Stimulated activated CD4-positive, alpha-beta T cell treated with anti-CD3 and anti-CD28 coated beads, Interleukin-12 subunit alpha, Interleukin-12 subunit beta, amount 100 ng/mL, for 48 hours (primary cell): Measurements from ENCODE around the gene PMEPA1.
A peak's percentile ranks its signal among the peaks of the same experiment; 100 is the strongest.

Experiments used
- DNase-seq, 3 donors: peaks; one replicate each; pipeline ENCODE4 v3.0.0-alpha.2; 2020; ENCODE audit warnings: low read depth in 2 of 3, low spot score in 1 of 3

PMEPA1 gene

GRCh38 chr20:57737349-57737748 is 27.5 kb upstream of the PMEPA1 start:
- no peak for DNase-seq

GRCh38 chr20:57736738-57737347 is 27.0 kb upstream of the PMEPA1 start:
- no peak for DNase-seq

GRCh38 chr20:57735831-57736737 is 26.3 kb upstream of the PMEPA1 start:
- no peak for DNase-seq

- no peak for DNase-seq
Observed at GRCh38 chr20:57734754-57735153, 24.9 kb upstream of the PMEPA1 start.

GRCh38 chr20:57732226-57732625 is 22.4 kb upstream of the PMEPA1 start:
- no peak for DNase-seq

- no peak for DNase-seq
Observed at GRCh38 chr20:57728762-57729161, 18.9 kb upstream of the PMEPA1 start.

- DNase-seq, result no peak
Observed at GRCh38 chr20:57727863-57728262, 18.0 kb upstream of the PMEPA1 start.

GRCh38 chr20:57725636-57726035 is 15.8 kb upstream of the PMEPA1 start:
- DNase-seq, result no peak

DNA sequence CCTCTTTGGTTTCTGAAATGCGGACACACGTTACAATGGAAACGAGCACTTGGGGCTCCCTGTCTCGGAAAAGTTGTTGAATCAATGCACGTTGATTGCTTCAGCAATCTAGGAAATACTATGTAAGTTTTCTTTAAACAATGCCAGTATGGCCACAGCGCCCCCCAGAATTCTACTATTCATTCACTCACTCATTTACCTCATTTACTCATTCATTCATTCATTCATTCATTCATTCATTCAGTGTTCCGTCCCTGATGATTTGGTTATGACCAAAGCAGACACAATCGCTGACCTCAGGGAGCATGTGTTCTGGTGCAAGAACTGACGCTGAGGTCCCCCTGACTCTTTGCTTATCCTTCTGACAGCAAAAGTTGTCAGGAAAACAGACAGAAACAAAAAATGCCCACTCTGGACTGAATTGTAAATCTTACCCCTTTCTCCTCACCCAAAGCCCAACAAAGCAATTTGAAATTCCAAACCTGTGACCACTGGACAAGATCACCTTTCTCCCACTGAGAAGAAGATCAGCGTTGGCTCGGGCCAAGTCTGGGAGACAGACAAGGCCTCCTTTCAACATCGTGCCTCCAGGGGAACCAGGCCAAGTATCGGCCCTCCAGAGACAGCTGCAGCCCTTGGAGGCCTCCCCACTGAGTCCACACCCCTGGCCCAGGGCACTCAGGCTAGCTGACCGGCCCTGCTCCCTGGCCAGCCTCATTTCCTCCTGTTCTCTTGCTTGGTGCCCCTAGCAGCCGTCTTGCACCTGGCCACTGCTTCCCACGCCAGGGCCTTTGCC is 15.0 kb upstream of the PMEPA1 start:
- no peak for DNase-seq

GRCh38 chr20:57723816-57724215 is 14.0 kb upstream of the PMEPA1 start:
- no peak for DNase-seq

DNA sequence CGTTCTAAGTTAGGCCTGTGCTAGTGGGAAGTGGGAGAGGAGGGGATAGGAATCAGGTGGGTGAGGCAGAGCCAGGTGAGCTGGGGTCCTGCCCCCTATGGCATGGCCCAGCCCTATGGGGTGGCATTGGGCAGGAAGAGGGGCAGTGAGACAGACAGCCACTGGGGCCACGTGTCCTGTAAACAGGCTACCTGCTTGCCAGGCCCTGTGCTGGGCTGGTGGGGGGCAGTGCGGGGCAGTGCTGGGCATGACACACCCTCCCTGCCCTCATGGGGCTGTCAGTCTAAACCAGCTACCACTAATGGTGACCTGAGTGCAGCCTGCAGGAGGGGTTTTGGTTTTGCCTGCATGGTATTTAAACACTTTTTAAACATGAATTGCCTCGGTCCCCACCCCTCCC is 10.1 kb upstream of the PMEPA1 start:
- DNase-seq, result no peak

DNA sequence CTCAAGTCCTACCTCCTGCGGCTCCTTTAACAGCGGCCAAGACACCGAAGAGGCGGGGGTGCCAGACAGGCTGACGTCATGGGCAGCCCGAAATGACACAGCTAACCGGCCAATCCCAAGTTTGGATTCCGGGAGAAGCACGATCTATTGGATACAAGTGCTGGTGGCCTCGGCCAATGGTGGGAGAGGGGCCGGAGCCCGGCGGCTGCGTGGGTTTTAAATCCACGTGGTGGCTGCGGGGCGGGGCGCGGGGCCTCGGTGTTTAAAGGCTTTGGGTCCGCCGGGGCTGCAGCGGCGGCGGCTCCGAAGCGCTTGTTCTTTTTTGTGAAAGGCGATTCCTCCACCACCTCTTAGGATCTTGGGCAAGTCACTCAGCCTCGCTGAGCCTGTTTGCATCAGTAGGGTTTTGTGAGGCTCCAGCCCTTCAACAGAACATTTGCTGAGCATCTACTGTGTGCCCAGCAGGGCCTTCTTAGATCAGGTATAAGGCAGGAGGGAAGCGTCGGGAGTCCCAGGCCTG is 8.7 kb upstream of the PMEPA1 start:
- peak; percentile 85 to 91 (median 88) for DNase-seq

GRCh38 chr20:57717797-57718196 is 8.0 kb upstream of the PMEPA1 start:
- no peak for DNase-seq

GRCh38 chr20:57716901-57717300 is 7.1 kb upstream of the PMEPA1 start:
- no peak for DNase-seq

DNA sequence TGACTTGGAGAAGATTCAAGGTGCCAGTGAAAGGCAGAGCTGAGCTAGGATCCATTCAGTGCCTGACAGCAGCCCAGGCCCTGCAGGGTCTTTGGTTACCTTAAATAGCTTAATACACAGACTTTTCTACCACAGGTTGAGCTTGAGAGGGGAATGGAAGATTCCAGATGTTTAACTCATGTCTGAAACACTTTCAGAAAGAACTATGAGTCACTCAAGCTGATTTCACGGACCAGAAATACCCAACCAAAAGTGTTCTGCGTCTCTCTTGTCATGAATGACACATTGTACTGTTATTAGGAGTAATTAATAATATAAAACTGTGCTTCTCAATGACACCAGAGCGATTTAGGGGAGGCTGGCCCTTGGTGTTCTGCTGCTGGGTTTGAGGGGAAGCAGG is 6.4 kb upstream of the PMEPA1 start:
- no peak for DNase-seq

- DNase-seq, result no peak
Observed at GRCh38 chr20:57715268-57715904, 5.6 kb upstream of the PMEPA1 start.

DNA sequence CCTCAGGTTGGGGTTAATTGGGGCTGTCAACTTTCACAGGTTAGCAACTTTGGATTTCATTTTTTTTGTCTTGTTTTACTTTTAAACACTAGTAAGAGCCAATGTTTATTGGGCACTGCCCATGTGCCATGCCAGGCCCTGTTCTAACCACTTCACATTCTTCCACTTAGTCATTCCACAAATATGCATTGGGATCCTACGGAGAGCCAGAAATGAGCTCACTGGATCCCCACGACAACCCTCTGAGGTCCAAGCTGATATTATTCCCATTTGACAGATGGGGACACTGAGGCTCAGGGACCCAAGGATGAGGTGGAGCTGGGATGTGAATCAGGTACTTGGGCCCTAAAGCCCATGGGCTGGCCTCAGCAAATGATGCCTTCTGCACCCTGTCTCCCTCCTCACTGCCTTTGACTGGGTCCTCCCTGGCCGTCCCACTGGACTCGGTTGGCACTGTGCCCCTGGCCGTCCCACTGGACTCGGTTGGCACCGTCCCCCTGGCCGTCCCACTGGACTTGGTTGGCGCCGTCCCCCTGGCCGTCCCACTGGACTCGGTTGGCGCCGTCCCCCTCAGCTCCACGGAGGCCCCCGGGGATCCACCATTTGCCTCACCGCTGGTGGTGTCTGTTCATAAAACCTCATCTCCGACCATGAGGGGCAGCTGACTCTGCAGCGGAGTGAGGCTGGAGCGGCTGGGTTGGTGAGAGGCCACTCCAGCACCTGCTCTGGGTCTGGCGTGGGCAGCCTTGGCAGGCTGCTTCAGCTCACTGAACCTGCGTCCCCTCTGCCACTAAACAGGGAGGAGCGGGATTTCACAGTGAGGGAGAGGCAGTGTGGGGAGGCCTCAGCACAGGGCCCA is 4.8 kb upstream of the PMEPA1 start:
- no peak for DNase-seq

- DNase-seq, result no peak
Observed at GRCh38 chr20:57713951-57714350, 4.1 kb upstream of the PMEPA1 start.

DNA sequence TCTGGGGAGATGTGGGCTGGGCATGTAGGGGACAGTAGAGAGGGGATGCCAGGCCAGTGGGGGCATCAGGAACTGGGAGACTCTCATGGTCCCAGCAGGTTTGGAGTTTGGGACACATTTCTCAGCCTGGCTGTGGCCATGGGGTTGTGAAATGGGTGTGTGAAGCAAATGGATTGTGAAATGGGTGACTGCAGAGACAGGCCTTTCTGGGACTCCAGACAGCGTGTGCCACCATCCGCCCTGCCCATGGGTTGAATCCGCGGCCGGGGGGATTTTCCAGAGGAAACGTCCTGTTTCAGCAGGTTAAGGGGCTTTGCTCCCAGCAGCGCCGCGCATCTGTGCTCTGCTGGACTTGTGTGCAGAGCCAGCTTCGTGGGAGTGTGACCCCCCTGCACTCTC is 3.7 kb upstream of the PMEPA1 start:
- no peak for DNase-seq

DNA sequence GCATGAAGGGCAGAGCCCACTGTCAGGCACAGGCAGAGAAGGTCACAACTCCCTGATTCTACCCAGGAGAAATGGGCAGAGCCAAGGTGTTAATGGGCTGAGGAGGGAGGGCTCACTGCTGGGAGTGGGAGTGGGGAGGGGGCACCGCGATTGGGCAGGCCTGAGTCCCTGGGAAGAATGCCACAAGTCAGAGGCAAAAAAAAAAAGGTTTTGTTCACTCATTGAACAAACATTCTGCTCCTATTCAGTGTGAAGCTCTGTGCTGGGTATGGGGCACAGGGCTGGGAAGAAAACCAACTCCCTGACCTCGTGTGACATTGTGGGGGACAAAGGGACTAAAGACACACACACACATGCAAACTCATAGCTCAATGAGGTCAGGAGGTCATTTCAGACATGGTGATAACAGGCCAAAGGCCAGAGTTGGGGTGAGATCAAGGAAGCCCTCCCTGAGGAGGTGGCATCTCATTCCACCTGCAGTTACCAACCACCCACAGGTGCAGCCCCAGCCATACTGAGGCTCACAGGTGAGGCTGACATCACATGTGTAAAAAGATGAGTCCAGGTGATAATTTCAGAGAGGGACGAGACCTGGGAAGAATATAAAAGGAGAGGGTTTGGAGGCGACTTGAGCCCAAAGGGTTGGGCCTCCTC is 3.2 kb upstream of the PMEPA1 start:
- no peak for DNase-seq
